ENCODE data around the gene CHD6.

Gene CHD6

DNA sequence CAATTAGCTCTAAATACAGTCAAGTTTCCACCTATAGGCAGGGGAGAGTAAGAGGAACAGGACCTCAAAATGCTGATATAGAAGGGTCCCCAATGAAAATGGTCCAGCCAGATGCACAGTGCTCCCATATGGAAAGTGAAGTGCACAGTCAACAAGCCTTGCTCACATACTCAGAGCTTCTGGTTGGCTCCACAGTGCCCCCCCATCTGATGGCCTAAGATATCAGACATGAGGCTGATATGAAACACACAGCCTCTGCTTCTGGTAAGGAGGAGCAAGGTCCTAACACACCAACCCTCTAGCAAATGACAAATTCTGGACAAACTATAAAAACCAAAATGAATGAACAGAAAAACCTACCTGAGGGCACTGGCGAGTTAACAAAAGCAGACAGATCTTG lies 140.2 kb downstream of the CHD6 start:
- no peak for DNase-seq (ENCODE audit: low read depth in 2 of 2)
- TF ChIP-seq, protein P1, sequence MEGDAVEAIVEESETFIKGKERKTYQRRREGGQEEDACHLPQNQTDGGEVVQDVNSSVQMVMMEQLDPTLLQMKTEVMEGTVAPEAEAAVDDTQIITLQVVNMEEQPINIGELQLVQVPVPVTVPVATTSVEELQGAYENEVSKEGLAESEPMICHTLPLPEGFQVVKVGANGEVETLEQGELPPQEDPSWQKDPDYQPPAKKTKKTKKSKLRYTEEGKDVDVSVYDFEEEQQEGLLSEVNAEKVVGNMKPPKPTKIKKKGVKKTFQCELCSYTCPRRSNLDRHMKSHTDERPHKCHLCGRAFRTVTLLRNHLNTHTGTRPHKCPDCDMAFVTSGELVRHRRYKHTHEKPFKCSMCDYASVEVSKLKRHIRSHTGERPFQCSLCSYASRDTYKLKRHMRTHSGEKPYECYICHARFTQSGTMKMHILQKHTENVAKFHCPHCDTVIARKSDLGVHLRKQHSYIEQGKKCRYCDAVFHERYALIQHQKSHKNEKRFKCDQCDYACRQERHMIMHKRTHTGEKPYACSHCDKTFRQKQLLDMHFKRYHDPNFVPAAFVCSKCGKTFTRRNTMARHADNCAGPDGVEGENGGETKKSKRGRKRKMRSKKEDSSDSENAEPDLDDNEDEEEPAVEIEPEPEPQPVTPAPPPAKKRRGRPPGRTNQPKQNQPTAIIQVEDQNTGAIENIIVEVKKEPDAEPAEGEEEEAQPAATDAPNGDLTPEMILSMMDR (IDR thresholded peaks at IDR 0.05; ENCODE audit: low read depth, low read length) = no peak
- no peak overlapping the region for H3K4me3 ChIP-seq (replicated peaks in 1 of 2; ENCODE audit: low read depth in 2 of 2, low read length in 2 of 2)

DNA sequence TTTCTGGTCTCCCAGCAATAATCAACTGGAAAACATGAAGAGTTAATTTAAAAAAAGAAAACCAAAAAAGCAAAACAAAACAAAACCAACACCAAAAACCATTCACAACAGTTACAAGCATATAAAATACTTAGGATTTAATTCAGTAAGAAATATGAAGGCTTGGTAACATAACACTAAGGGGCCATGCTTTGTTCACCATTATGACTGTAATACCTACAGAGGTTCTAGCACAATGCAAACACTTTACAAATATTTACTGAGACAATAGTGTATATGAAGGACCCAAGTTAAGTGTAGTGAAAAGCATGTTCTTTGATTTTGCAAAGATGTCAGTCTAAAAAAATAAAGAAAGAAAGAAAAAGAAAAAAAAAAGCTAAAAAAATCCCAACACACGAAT lies 141.7 kb downstream of the CHD6 start:
- H3K4me3 ChIP-seq (replicated peaks in 1 of 2; ENCODE audit: low read depth in 2 of 2, low read length in 2 of 2) = no peak overlapping the region
- no peak for DNase-seq (ENCODE audit: low read depth in 2 of 2)
- TF ChIP-seq, protein P1 (IDR thresholded peaks at IDR 0.05; ENCODE audit: low read depth, low read length) = no peak

DNA sequence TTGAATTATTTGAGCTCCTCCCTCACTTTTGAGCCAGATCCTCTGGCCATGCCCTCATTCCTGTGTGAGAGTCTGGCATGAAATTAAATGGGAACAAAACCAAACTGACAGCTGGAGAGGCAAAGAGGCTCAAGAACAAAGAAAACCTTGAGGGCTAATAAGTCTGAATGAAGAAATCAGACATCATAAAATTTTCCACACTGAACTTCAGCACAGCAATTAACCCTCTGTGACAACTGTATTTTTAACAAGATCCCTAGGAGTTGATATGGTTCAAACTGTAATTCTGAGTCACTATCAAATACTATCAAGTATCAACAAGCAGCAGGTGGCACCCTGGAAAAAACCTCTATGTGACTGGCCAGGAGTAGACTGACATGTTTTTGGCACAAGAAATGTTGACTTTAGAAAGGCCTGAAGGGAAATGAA lies 142.2 kb downstream of the CHD6 start:
- TF ChIP-seq, protein P1 (IDR thresholded peaks at IDR 0.05; ENCODE audit: low read depth, low read length) = no peak
- peak; percentile 44 to 79 for DNase-seq (ENCODE audit: low read depth in 2 of 2)

DNA sequence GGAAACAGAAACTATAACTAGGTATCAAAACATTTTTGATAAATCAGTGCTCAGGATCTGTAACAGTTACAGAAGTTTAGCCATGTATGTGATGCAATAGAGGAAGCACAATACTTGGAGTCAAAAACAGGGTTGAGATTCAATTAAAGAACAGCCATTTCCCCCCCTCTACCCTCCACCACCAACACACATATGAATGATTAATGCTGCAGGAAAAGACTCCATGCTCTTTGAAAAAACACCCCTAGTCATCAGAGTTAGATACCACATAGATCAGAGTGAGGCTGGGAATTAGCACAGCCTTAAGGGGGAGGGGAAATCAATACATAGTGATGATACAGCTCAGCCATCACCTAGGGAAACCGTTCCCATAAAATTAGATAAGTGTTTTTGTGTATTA lies 142.7 kb downstream of the CHD6 start:
- no peak overlapping the region for H3K4me3 ChIP-seq (replicated peaks in 1 of 2; ENCODE audit: low read depth in 2 of 2, low read length in 2 of 2)
- DNase-seq (ENCODE audit: low read depth in 2 of 2) = peak in 1 of 2 donors; percentile 23
- TF ChIP-seq, protein P1 (IDR thresholded peaks at IDR 0.05; ENCODE audit: low read depth, low read length) = no peak

More for the DNA sequence above, 142.2 kb downstream of the CHD6 start:
- no peak overlapping the region for H3K4me3 ChIP-seq (replicated peaks in 1 of 2; ENCODE audit: low read depth in 2 of 2, low read length in 2 of 2)

DNA sequence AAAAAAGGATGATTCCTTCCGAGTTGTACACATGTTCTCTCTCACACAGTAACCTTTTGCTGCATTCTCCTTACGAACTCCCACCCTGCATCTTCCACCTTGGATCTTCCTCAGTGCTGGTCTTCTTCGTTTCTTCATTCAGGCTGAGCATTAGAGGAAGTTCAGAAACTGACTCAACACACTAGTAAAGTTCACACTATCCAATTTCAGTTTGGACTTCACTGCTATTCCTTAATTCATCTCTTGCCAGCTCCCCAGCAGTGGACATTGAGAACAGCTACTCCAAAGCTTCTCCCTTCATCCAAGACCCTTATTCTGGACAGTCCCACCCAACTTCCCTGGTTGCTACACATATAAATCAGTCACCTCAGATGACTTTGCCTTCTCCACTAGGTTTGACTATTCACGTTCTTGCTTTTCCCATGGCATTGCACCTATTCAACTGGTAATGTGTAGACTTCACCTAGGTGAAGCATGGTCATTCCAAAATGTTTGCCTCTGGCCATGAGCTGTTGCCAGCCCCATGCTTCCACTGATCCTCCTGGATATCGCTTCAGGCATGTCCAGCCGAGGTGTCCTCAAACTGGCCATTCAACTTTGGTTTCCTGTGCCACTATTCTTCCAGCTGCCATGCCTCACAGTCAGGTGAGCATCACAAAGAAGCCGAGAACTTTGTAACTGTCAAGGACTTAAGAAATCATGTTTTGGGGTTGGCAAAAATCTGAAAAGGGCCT lies 147.6 kb downstream of the CHD6 start:
- TF ChIP-seq, protein P1 (IDR thresholded peaks at IDR 0.05; ENCODE audit: low read depth, low read length) = no peak

DNA sequence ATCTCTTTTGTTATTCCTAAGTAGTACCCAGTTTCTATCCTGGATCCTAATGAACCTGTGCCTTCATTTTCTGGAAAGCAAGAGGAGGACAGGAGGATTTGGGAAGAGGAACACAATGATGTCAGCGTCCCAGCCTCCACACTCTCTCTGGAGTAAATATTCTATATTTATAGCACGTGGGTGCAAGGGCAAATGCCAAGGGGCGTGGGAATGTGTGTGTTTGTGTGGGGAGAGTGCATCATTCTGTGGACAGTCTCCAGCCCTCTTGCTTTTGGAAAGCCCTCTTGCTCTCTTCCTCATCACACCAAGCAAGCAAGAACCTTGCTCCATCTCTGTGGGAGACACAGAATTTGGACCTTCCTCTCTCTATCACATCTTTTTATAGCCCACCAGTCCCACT lies 148.3 kb downstream of the CHD6 start:
- H3K4me3 ChIP-seq (replicated peaks in 1 of 2; ENCODE audit: low read depth in 2 of 2, low read length in 2 of 2) = no peak overlapping the region
- TF ChIP-seq, protein P1 (IDR thresholded peaks at IDR 0.05; ENCODE audit: low read depth, low read length) = no peak
- DNase-seq (ENCODE audit: low read depth in 2 of 2) = no peak

More for the DNA sequence above, 147.6 kb downstream of the CHD6 start:
- H3K4me3 ChIP-seq (replicated peaks in 1 of 2; ENCODE audit: low read depth in 2 of 2, low read length in 2 of 2) = no peak overlapping the region
- DNase-seq (ENCODE audit: low read depth in 2 of 2) = no peak
